ENCODE results near the gene DPM2.

DNA sequence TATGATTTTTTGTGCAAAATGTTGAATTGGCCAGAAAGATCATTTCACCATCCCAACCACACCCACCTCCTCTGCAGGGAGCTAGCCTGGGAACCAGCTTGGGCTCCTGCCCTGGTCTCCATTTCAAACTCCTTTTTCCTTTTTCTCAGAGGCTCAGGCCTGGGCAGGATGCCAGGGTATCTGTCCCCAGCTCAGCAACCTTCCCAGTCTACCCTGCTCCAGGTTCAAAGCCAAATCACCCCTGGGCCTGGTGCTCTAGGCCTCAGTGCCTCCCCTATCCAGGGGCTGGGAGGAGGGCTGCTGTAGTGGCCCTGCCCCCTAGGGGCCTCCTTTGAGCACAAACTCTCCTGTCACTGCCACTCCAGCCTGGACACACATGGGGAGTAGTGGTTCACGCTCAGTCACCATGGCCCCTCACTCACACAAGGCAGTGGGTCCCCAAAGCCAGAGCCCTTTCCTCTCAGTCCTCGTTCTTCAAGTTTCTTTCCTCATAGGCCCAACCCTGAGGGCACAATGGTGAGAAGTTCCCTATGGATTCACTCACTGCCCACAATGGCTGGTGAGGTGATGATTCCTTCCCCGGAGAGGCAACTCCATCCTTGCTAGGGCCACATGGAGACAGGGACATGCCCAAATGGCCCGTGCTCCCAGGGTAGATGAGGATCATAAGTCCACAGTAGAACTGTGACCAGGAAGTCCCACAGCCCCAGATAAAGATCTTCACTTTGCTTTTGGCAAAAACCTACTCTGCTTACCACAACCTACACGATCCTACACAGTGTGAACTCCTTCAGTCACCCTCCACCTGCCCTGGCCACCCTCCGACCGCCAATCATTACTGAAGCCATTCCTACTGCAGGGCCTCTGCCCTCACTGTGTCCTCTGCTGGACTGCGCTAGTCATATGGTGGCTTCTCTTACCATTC lies 19.2 kb downstream of the DPM2 start:
- TF ChIP-seq RAD21 (IDR thresholded peaks at IDR 0.05; ENCODE audit: low read depth) (no peak), TAF1 (IDR thresholded peaks at IDR 0.05; ENCODE audit: low read depth) (no peak)
- TF ChIP-seq, protein P1, sequence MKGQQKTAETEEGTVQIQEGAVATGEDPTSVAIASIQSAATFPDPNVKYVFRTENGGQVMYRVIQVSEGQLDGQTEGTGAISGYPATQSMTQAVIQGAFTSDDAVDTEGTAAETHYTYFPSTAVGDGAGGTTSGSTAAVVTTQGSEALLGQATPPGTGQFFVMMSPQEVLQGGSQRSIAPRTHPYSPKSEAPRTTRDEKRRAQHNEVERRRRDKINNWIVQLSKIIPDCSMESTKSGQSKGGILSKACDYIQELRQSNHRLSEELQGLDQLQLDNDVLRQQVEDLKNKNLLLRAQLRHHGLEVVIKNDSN (IDR thresholded peaks at IDR 0.05): no peak
